Stimulated activated CD4-positive, alpha-beta T cell treated with anti-CD3 and anti-CD28 coated beads, TNF-alpha, amount 100 ng/mL, for 1 hour (primary cell): ENCODE data around the gene ZNF446.
A peak's percentile ranks its signal among the peaks of the same experiment; 100 is the strongest.
"Not testable (repeated sequence)": the region's sequence is repeated elsewhere in the genome, so short reads cannot be mapped to it uniquely, and the experiment has no call there.

ENCODE experiments used
- DNase-seq, 3 donors: peaks; one replicate each; pipeline ENCODE4 v3.0.0-alpha.2; 2020; ENCODE audit warnings: low read depth in 3 of 3, low spot score in 1 of 3

The ZNF446 gene

DNA sequence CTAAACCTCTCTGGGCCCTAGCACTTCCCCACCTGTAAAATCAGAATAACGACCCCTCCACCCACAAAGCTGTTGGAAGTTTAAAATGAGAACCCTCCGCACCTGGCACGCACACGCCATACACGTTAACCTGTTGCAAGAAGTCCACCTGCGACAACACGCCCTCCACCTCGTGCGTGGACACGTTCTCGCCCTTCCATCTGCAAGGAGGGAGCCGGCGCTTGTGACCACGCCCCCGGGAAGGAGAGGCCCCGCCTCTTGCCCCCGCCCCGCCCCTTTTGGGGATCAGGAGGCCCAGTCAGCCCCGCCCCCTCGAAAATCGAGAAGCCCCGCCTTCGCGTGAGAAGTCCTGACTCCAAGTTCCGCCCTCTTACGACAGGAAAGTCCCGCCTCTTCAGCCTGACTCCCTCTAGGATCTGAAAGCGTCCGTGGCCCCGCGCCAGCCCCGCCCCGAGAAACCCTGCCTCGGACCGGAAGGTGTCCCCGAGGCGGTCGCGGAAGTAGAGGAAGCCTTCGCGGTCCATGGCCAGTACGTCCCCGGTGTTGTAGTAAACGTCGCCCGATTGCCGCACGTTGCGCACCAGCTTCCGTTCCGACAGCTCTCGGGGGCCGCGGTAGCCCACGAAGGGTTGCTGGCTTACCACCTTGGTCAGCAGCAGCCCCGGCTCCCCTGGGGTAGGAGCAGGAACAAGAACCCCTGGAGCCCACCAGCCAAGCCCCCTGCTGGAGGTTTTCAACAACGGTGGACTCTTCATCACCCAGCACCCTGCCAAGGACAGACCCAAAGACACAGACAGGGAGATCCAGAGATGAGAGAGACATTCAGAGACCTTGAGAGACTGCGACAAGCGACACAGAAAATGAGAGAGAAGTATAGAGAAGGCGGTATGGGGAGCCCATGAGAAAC is 23.1 kb downstream of the ZNF446 start:
- peak; percentile 84 to 97 (median 89) for DNase-seq

DNA sequence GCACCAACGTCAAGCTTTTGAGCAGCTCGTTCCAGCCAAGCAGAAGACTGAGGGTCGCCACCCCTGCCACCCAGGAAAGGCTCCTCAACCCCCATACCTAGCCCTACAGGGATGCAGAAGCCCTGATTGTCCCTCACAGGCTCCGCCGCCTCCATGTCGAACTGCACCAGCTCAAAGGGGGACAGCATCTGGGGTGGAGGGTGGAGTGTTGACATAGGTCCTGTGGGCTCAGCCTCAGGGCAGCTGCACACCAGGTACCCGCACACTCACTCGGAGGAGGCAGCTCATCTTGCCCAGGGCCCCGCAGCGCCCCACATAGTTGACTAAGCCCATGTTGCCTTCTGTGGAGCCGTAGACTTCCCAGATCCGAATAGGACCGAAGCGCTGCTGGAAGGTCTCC is 24.1 kb downstream of the ZNF446 start:
- DNase-seq, result no peak

DNA sequence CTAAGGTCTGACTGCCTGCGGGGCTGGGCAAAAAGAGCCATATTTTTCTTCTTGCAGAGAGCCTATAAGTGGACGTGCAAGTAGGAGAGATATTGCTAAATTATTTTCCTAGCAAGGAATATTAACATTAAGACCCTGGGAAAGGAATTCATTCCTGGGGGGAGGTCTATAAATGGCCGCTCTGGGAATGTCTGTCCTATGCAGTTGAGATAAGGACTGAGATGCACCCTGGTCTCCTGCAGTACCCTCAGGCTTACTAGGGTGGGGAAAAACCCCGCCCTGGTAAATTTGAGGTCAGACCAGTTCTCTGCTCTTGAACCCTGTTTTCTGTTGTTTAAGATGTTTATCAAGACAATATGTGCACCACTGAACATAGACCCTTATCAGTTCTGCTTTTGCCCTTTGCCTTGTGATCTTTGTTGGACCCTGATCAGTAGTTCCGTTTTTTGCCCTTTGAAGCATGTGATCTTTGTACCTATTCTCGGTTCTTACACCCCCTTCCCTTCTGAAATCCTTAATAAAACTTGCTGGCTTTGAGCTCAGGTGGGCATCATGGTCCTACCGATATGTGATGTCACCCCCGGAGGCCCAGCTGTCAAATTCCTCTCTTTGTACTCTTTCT is 31.6 kb downstream of the ZNF446 start:
- not testable (repeated sequence) for DNase-seq

DNA sequence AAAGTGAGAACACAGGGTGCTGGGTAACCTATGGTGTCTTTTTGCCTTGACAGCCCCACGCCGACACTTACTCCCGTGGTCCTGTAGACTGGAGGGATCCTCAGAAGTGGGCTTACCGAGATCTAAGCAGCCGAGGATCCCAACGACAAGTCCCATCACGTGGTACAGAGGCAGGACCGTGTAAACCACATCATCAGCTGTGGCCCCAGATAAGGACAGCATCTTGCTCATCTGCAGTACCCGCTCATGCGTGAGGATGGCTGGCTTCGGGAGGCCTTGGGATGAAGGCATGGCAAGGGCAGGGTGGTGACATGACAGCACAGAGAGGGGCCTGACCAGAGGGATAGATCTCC is 33.6 kb downstream of the ZNF446 start:
- DNase-seq, result no peak

DNA sequence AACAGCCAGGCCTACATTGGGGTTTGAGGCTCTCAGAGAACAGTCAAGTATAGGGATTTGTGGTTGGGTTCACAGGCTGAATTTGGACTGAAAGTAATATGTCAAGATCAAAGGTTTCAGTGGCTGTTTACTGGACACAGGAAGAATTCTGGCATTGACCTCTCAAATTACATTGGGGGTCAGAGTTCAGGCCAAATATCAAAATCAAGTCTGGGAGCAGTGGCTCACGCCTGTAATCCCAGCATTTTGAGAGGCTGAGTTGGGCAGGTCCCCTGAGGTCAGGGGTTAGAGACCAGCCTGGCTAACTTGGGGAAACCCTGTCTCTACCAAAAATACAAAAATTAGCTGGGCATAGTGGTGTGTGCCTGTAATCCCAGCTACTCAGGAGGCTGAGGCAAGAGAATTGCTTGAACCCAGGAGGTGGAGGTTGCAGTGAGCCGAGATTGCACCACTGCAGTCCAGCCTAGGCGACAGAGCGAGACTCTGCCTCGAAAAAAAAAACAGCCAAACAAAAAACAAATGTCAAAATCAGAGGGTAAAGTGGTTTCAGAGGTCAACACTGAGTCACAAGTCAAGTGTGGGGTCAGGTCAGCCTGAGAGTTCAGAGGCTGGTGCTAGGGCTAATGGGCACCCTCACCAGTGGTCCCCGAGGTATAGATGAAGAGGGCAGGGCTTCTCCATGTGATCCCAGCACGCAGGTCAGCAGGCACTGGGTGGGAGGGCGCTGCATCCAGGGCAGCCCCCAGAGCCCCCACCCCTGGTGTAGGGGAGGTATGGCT is 34.1 kb downstream of the ZNF446 start:
- no peak for DNase-seq

DNA sequence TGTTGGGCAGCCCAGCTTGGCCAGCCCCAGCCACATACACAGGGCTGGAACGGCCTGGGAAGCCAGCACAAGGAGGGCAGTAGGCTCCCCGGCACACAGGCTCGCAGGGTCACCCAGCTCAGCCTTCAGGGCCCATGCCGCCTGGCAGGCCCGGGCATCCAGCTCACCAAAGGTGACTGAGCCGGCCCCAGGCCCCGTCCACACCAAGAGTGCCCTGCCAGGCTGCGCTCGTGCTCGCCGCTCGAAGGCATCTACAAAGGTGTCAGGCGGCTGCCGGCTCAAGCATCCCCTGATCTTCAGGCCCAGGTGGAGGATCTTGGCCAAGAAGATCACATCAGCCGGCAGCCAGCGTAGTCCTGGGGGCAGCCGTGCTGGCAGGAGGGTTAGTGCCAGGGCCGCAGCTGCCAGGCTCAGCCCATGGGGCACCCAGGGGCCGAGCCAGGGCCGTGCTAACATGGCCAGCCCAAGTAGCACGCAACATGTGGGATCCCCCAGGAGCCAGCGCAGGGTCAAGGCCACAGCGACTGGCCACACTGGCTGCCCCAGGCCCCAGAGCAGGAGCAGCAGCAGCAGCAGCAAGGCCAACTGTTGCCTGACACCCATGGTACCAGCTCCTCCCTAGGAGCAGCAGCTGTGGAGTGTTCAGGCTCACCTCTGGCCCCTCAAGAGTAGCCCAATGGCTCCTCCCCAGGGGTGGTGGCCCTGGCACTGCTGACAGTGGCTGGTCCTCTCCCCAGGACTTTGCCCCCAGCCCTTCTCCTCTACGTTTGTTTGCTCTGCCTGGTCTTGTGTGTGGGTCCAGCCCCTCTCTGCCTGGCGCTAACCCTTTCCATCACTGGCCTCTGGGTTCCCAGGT is 35.4 kb downstream of the ZNF446 start, which contains the start of gene SLC27A5:
Gene SLC27A5, minus strand, starts transcription at position 640 of the 856 bp plus-strand sequence. Its CDS starts 37 bp downstream, at position 603.
- DNase-seq, result no peak

DNA sequence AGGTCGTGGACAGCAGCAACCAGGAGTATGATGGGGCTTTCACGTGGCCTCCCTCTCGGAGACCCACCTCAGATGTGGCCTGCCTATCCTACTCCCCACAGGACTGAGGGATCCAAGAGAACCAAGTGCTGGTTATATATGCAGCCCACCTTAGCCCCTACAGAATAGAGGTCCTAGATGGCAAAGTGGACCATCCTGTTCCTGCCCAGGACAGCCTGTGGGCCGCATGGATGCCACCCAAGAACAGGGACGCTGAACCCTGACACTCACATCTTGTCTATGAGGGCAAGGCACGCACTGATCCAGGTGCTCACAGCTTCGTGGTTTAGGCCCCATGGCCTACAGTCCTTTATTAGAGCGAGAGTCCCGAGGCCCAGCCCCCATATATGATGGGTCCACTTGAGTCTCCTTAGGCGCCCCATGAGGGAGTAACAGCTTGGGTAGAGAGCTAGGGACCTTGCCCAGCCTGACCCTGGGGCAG is 37.1 kb downstream of the ZNF446 start:
- no peak for DNase-seq

DNA sequence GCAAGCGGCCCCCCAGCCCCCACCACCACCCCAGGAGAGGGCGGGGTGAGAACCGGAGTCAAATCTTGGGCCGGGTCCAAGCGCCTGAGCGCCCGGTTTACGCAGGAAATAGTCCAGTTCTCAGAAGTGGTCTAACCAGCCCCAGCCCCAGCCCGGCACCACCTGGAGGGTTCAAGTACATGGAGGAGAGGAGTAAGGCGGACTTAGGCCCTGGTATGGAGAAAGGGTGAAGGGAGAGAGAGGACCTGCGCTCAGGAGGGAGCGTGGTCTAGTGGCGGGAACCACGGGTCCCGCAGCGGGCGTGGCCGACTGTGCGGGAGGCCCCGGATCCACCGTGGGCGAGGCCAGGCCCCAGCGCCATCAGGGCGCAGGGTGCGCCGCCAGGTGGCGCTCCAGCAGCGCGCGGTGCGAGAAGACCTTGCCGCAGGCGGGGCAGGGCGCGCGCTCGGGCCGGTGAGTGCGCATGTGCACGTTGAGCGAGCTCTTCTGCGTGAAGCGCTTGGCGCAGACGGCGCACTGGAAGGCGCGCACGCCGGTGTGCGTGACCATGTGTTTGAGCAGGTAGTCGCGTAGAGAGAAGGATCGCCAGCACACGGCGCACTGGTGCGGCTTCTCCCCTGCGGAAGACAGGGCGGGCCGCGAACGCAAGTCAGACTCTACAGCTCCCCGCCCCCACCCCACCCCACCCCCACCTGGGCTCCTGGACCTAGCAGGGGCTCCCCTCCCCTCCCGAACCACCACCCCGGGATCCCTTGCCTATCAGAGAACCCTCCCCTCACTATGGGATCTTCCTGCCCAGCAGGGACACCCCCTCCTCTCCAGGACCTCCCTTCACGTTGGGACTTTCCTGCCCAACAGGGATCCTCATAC is 37.8 kb downstream of the ZNF446 start:
- DNase-seq, result peak; percentile 86 to 95 (median 87)

DNA sequence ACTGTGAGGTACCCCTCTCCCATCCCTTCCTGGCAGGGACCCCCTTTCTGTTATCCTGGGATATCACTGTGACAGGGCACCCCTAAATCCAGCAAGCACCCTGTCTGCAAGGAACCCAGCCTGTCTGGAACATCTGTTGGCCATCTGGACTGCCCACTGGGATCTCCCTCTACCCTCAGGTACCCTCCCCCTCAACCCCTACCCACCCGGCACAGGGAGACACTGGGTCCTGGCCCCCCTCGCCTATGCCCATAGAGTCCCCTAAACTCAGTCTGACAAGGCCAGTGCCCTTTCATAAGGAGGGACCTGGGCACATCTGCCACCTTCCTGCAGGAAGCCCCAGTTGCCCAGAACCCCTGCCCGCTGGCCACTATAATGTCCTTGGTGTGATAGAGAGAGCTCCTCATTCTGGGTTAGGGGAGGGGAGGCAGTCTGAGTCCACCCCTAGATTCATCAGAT is 38.4 kb downstream of the ZNF446 start:
- DNase-seq, result no peak

DNA sequence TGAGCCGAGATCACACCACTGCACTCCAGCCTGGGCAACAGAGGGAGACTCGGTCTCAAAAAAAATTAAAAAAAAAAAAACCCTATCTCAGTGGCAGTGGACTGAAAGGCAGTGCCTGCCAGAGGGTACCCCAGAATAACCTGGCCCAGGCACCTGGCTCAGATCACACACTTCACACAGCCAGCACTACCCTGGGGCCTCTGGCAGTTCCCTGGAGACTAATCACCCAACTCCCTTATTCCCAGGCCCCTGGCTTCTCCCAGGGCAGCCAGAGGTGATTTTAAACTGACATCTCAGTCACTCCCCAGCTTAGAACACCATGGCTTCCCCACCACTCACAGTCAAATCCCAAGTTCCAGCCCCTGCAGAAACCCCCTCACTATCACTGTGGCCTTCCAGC is 39.1 kb downstream of the ZNF446 start:
- no peak for DNase-seq

DNA sequence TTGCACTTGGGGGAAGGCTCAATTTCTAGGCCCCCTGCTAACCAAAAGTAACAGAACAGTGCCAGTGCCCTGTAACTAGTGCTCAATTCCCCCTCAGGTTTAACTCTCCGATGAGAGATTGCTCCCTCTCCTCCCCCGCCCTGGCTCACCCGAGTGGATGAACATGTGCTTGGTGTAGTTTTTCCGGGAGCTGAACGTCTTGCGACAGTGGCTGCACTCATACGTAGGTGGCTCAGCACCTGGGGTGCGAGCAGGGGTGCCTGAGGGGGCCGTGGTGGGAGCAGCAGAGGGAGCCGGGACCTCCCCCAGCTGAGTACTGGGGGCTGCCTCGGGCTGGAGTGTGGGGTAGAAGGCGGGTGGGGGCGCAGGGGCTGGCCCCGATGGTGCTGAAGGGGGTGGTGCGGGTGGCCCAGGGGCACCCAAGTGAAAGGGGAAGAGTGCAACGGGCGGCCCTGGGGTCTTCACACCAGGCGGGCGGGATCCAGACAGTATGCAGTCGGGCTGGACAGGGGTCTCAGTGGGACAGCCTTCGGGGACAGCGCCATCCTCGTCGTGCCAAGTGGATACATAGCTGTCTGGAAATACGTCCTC is 40.2 kb downstream of the ZNF446 start:
- DNase-seq, result no peak

DNA sequence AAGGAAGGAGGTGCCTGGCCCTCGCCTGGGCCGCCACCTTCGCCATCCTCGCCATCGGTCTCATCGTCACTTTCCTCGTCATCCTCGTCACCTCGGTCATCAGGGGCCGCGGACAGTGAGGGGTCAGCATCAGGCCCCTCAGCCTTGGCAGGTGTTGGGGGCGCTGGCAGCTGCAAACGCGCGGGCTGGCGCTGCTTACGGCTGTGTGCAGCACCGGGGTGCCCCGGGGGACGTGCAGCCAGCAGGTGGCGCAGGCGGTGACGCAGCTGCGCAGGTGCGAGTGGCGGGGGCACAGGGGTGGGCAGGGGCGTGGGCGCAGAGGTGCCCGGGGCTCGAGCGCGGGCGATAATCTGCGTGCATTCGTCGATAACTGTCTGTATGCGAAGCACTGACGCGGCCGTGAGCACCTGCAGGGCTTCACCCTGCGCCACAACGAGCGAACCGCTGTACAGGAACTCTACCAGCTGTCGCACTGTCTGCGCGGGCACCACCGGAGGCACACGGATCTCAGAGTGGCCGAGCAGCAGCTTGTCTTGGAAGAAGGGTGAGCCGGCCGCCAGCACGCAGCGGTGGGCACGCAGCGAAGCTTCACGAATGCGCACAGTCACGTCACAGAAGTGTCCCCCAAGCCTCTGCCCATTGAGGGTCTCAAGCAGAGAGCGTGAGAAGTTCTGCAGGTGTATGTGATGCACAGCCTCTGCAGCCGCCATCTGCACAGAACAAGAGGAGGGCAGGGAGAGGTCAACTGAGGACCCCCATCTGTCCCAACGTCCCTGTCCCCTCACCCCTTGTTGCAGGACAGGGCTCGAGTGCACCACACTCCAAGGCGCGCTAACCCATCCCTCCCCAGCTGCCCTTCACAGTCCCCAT is 41.0 kb downstream of the ZNF446 start:
- DNase-seq, result no peak

DNA sequence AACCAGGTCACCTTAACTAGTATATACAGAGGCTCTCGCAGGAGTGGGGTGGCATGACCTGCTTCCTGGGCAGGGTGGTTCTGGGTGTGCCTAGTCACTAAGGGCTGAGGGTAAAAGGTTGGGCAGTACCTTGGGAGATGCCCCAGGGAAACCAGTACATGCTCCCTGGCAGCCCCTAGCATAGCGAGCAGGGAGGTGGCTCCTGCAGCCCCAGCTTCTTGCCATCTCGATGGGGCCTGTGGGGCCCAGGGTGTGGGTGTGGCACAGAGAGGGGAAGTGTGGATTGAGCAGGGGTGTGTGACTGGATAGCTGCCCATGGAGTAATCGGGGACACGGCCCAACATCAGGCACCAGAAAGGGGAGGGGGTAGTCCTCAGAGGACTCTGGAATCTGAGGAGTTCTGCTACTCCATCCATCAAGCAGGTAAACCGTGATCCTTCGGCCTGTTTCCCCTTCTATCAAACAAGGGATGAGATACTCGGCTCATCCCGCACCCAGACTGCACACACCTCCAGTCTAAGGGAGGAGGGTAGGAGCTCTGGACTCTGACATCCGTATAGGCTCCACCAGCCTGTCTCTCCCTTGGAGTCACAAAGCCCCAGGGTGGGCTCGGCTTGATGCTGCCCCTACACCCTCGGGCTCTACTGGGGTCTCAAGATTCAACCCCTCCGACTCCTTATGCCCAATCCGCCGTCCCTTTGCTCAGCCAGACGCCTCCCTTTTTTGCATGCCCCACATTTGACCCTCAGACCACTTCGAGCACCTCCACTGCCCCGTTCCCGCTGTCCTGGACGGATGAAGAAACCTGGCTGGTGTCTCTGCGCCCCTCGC is 42.3 kb downstream of the ZNF446 start:
- DNase-seq, result no peak

DNA sequence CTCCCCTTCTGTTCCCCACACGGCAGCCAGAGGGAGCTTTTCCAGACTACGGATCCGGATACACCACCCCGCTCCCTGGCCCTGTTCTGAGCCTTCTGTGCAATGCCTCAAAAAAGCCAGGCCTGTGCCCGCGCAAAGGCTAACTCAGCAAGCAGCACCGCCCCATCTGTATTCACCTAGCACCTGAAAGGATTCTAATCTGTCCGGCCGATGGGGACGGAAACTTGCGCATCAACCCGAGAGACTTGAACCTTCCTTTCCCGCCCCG is 42.9 kb downstream of the ZNF446 start:
- no peak for DNase-seq

DNA sequence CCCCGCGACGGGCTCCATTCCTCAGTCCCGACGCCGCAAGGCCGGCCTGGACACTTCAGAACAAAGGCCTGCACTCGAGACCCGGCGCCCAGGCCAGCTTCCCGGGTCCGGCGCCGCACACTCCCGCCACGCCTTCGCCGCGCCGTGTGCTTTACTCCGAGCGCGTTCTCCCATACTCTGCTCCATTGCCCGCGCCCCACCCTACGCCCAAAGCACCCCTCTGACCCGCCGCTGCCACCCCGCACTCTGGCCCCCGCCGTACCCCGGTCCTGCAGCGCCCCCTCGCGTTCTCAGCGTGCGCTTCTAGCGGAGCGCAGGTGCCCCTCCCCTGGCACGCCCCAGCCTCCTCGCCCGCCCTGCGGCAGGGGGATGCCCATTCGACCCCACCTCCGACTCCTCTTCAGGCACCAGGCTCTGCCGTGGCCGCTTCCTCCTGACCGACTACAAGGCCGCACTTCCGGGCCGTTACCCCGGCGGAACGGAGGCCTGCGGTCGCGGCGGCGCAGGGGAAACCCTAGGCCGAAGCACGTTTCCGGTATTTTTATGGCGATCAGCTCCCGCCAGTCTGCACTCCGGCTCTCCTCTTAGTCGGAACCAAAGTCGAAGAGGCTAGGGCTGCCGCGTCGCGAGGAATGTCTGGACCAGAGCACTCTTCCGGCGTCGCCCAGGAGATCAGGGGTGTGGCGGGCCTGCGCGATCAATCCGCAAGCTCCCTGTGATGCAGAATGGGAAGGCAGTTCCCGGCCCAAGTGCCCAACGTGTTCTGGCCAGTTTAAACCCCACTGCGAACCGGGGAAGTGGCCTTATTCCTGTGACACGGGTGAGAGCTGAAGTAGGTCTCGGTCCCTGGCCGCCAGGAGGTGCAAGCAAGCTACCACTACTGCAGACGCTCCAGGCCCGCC is 43.5 kb downstream of the ZNF446 start, which contains the start of gene ZBTB45:
Gene ZBTB45, minus strand, starts transcription at position 456 of the 902 bp plus-strand sequence. CDS start 2,137 bp downstream, outside the sequence.
- DNase-seq, result peak; percentile 75 to 88 (median 78)

DNA sequence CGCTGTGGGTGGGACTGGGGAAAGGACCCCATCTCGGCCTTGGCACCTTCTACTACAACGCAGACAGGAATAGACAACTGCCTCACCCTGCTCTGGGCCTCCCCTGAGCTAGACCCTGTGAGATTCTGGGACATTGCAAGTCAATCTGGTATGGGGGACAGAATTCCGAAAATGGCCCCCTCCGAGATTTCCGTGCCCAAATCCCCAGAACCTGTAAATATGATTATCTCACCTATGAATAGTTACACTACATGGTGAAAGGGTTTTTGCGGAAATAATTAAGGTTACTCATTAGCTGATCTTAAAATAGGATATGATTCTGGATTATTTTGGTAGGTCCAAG is 44.1 kb downstream of the ZNF446 start:
- DNase-seq, result no peak

DNA sequence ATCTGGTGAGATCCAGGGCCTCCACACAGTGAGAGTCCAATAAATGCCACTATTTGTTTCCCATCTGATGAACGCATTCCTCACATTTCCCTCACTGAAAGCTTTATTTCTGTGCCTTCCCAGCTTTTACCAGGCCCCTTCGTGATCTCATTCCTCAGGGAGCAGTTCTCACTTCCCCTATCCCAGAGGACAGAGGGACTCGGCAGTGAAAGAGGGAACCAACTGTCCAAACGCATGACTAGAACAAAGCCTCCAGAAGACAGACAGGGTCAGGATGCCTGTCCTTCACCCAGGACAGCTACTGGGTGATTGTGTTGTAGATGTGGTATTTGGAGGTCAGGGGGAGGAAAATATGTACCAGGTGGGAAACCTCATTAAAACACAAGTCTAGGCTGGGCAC is 45.5 kb downstream of the ZNF446 start:
- no peak for DNase-seq
